GM18526 (cell line): ENCODE results near the gene ADPRHL1.

Experiments used
- POLR2A ChIP-seq: IDR thresholded peaks from 3 replicates; pipeline ENCODE4 v1.6.1; 2011; ENCODE audit not compliant: insufficient read length; ENCODE audit errors: extremely low read depth

ADPRHL1 gene

GRCh38 chr13:113452942-113453901, at the start of gene ADPRHL1:
TSS of gene ADPRHL1 (minus strand) at chr13:113453488. CDS start at chr13:113453437, 51 bp downstream.
- no peak for TF ChIP-seq POLR2A

GRCh38 chr13:113502686-113503085, 49.4 kb upstream of the ADPRHL1 start:
- no peak for TF ChIP-seq POLR2A

- no peak for TF ChIP-seq POLR2A
These were observed 47.4 kb upstream of the ADPRHL1 start for GRCh38 chr13:113500530-113501265.

GRCh38 chr13:113499936-113500335, 46.6 kb upstream of the ADPRHL1 start:
- TF ChIP-seq POLR2A, result no peak

GRCh38 chr13:113498905-113499304, 45.6 kb upstream of the ADPRHL1 start:
- TF ChIP-seq POLR2A, result no peak

- no peak for TF ChIP-seq POLR2A
These were observed 43.9 kb upstream of the ADPRHL1 start for GRCh38 chr13:113497217-113497616.

GRCh38 chr13:113495494-113496210, 42.4 kb upstream of the ADPRHL1 start:
- no peak for TF ChIP-seq POLR2A

- no peak for TF ChIP-seq POLR2A
These were observed 40.1 kb upstream of the ADPRHL1 start for GRCh38 chr13:113493315-113493951.

GRCh38 chr13:113491982-113492381, 38.7 kb upstream of the ADPRHL1 start:
- no peak for TF ChIP-seq POLR2A

GRCh38 chr13:113491418-113491883, 38.2 kb upstream of the ADPRHL1 start:
- TF ChIP-seq POLR2A, result no peak

GRCh38 chr13:113490496-113491417, 37.5 kb upstream of the ADPRHL1 start, which contains the start of gene DCUN1D2:
TSS of gene DCUN1D2 (minus strand) at chr13:113490711. CDS start at chr13:113490669, 42 bp downstream.
- TF ChIP-seq POLR2A, result peak; percentile 84

- no peak for TF ChIP-seq POLR2A
These were observed 36.5 kb upstream of the ADPRHL1 start for GRCh38 chr13:113489549-113490495.

- no peak for TF ChIP-seq POLR2A
These were observed 35.9 kb upstream of the ADPRHL1 start for GRCh38 chr13:113489171-113489548.

GRCh38 chr13:113488283-113488682, 35.0 kb upstream of the ADPRHL1 start:
- TF ChIP-seq POLR2A, result no peak
